PFSK-1 (cell line): ENCODE data around the gene ITGBL1.

Experiments used
- FOXP2 ChIP-seq: optimal IDR thresholded peaks from 2 replicates; pipeline ENCODE3; 2011; ENCODE audit warnings: borderline replicate concordance, control low read depth, inconsistent platforms; ENCODE audit not compliant: insufficient read depth; ENCODE audit errors: extremely low read length, extremely low read depth
- POLR2AphosphoS5 ChIP-seq: IDR thresholded peaks from 2 replicates; pipeline ENCODE4 v1.6.1; 2012; ENCODE audit warnings: low read depth, mild to moderate bottlenecking, control low read depth, low read length, moderate library complexity
- REST ChIP-seq, 2 experiments: IDR thresholded peaks; 2 replicates each; pipeline versions ENCODE4 v1.6.1 to v1.8.0; 2011 to 2012; ENCODE audit warnings: low read depth in 2 of 2, low read length in 2 of 2, control low read depth in 1 of 2, inconsistent platforms in 1 of 2, mild to moderate bottlenecking in 1 of 2, moderate library complexity in 1 of 2; ENCODE audit not compliant: insufficient read depth in 1 of 2
- SIN3A ChIP-seq: IDR thresholded peaks from 2 replicates; pipeline ENCODE4 v1.6.1; 2012; ENCODE audit warnings: mild to moderate bottlenecking, low read length, moderate library complexity, borderline replicate concordance; ENCODE audit not compliant: insufficient read depth
- TAF1 ChIP-seq: IDR thresholded peaks from 2 replicates; pipeline ENCODE4 v1.6.1; 2012; ENCODE audit warnings: low read length, control low read depth, borderline replicate concordance; ENCODE audit not compliant: insufficient read depth

- no peak for TF ChIP-seq SIN3A
- no peak for TF ChIP-seq REST (IDR thresholded peaks at IDR 0.05; ENCODE audit: insufficient read depth in 1 of 2, low read depth in 2 of 2, low read length in 2 of 2)
- no peak for TF ChIP-seq TAF1
- TF ChIP-seq POLR2AphosphoS5, result no peak
- no peak for TF ChIP-seq FOXP2
Observed at GRCh38 chr13:101453784-101454201, 1.3 kb downstream of the ITGBL1 start.
